Measurements from ENCODE around the gene NINJ2.

DNA sequence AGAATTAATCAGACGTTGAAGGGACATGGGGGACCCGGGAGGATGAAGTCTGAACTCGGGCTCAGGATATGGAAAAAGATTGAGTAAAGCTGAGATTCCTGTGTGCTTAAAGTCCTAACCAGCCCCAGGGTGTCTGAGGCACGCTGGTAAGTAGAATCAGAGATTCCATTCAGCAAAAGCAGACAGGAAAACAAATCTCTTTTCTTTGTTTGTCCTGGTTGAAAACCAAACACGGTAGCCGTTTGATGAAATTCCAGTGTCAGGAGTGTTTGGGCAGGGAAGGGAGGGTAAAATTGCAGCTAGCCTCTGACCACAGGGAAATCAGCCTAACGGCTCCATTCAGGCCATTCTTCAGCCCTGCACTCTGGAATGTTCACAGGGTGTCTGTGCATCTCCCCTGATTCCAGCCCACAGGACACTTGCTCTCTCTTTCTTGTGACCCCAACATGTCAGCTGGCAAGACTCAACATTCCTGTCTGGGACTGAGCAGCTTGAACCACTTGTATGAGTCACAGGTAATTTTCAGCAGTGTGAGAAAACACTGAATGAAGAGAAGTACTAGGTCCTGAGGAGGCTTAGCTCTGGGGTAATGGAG lies 31.0 kb downstream of the NINJ2 start:
- TF ChIP-seq, protein P1, sequence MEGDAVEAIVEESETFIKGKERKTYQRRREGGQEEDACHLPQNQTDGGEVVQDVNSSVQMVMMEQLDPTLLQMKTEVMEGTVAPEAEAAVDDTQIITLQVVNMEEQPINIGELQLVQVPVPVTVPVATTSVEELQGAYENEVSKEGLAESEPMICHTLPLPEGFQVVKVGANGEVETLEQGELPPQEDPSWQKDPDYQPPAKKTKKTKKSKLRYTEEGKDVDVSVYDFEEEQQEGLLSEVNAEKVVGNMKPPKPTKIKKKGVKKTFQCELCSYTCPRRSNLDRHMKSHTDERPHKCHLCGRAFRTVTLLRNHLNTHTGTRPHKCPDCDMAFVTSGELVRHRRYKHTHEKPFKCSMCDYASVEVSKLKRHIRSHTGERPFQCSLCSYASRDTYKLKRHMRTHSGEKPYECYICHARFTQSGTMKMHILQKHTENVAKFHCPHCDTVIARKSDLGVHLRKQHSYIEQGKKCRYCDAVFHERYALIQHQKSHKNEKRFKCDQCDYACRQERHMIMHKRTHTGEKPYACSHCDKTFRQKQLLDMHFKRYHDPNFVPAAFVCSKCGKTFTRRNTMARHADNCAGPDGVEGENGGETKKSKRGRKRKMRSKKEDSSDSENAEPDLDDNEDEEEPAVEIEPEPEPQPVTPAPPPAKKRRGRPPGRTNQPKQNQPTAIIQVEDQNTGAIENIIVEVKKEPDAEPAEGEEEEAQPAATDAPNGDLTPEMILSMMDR (IDR thresholded peaks at IDR 0.05) = no peak
- TF ChIP-seq POLR2A (IDR thresholded peaks at IDR 0.05) = no peak
